Measurements from ENCODE around the gene SSPN.

DNA sequence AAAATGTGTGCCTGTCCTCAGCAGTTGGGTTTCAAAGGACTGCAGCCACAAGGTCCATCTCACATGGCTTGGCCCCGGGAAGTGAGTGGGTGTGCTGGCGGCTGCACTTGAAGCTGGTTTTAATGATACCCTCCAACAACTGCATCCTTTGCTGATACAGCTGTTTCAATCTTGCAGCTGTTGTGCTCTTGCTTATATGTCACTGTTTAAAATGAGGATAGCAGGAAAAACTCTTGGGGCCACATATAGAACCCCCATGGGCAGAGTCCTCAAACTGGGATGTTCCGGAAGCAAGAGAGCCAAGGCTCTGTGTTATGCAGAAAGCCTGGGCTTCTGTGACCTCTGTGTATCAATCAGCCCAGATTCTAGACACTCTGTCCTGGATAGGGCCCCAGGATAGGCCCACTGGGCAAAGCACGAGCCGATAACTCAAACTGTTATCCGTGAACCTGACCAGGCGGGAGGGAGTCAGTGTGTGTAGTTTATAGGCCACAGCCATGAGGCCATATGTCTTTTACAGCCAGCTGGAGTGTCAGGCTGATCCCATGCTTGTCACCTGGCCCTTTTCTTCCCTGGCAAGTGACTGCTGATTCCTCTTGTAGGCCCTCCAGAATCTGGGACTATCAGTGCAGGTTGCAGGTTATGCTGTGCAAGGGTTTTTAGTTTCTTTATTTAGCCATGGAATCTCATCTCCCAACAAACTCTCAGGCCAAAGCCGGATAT, 74.3 kb downstream of the SSPN start:
- TF ChIP-seq, protein P1, sequence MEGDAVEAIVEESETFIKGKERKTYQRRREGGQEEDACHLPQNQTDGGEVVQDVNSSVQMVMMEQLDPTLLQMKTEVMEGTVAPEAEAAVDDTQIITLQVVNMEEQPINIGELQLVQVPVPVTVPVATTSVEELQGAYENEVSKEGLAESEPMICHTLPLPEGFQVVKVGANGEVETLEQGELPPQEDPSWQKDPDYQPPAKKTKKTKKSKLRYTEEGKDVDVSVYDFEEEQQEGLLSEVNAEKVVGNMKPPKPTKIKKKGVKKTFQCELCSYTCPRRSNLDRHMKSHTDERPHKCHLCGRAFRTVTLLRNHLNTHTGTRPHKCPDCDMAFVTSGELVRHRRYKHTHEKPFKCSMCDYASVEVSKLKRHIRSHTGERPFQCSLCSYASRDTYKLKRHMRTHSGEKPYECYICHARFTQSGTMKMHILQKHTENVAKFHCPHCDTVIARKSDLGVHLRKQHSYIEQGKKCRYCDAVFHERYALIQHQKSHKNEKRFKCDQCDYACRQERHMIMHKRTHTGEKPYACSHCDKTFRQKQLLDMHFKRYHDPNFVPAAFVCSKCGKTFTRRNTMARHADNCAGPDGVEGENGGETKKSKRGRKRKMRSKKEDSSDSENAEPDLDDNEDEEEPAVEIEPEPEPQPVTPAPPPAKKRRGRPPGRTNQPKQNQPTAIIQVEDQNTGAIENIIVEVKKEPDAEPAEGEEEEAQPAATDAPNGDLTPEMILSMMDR (conservative IDR thresholded peaks at IDR 0.05; ENCODE audit: low read depth, low read length) = no peak
- no peak for TF ChIP-seq EZH2 (IDR thresholded peaks at IDR 0.05; ENCODE audit: low read length, unreplicated experiment)
